Erythroblast (primary cell): ENCODE data around the gene ZNF396.

Experiments used
- GATA1 ChIP-seq: IDR thresholded peaks from 2 replicates; pipeline ENCODE4 v1.6.1; 2011; ENCODE audit warnings: low read depth, mild to moderate bottlenecking, control low read depth, low read length, moderate library complexity
- POLR2A ChIP-seq: IDR thresholded peaks from 2 replicates; pipeline ENCODE4 v1.6.1; 2011; ENCODE audit warnings: mild to moderate bottlenecking, low read length

DNA sequence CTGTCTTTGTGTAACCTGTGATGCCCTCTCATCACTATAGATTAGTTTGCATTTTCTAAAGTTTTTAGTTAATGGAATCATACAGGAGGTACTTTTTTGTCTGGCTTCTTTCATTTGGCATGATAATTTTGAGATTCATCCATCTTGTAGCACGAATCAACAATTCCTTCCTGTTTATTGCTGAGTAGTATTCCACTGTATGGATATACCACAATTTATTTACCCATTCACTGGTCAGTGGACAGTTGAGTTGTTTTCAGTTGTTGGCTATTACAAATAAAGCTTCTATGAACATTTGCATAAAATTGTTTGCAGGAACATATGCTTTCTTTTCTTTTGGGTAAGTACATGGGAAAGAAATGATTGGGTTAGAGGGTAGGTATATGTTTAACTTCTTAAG is 40.1 kb upstream of the ZNF396 start:
- no peak for TF ChIP-seq POLR2A
- no peak for TF ChIP-seq GATA1
